ENCODE measurements around the gene MITF. TPM values are rescaled to one million over a fixed set of nuclear protein-coding genes. Genes with fewer than 3 reads are reported as not detected.

Gene MITF
- total RNA-seq, 2 experiments from 2014 or later, result not detected

GRCh38 chr3:69764121-69764741, 25.0 kb downstream of the MITF start:
- ChIA-PET POLR2A (no interaction called here), CTCF (ENCODE audit: unreplicated experiment) (no interaction called here)
- Histone ChIP-seq H3K4me1 (ENCODE audit: insufficient read depth, low read length, poor library complexity, severe bottlenecking) (no peaks in the 10 kb centered on the region), H3K4me3 (ENCODE audit: low read depth, low read length, poor library complexity, severe bottlenecking) (no peak overlapping the region), H3K9me3 (ENCODE audit: low read length) (no peaks in the 10 kb centered on the region), H4K20me1 (ENCODE audit: insufficient read depth, low read length) (no peaks in the 10 kb centered on the region), H3K9me2 (ENCODE audit: insufficient read depth, low read length) (no peaks in the 10 kb centered on the region), H2AFZ (ENCODE audit: low read length) (no peak overlapping the region), H3K36me3 (ENCODE audit: insufficient read depth, low read length) (no peaks in the 10 kb centered on the region), H3K27ac (ENCODE audit: low read depth, low read length, poor library complexity, severe bottlenecking) (no peak overlapping the region), H3K79me2 (ENCODE audit: insufficient read depth, low read depth, low read length) (no peaks in the 10 kb centered on the region), H3K4me2 (ENCODE audit: low read length) (no peak overlapping the region)
- TF ChIP-seq CTCF (conservative IDR thresholded peaks at IDR 0.05; ENCODE audit: low read length), result no peak
- no peak for TF ChIP-seq EZH2phosphoT487 (IDR thresholded peaks at IDR 0.05; ENCODE audit: borderline replicate concordance, low read depth, low read length)
- no TSS peak for BruUV-seq (replicated peaks)
- no peak for DNase-seq (ENCODE audit: low spot score)
- intact Hi-C loops (cut with micrococcal nuclease; ENCODE audit: unreplicated experiment), result no loop called here

GRCh38 chr3:69764861-69765260, 25.6 kb downstream of the MITF start:
- Histone ChIP-seq H3K4me3 (ENCODE audit: low read depth, low read length, poor library complexity, severe bottlenecking) (no peak overlapping the region), H3K9me2 (ENCODE audit: insufficient read depth, low read length) (no peaks in the 10 kb centered on the region), H2AFZ (ENCODE audit: low read length) (no peak overlapping the region), H4K20me1 (ENCODE audit: insufficient read depth, low read length) (no peaks in the 10 kb centered on the region), H3K4me1 (ENCODE audit: insufficient read depth, low read length, poor library complexity, severe bottlenecking) (no peaks in the 10 kb centered on the region), H3K4me2 (ENCODE audit: low read length) (no peak overlapping the region), H3K27ac (ENCODE audit: low read depth, low read length, poor library complexity, severe bottlenecking) (no peak overlapping the region), H3K9me3 (ENCODE audit: low read length) (no peaks in the 10 kb centered on the region), H3K79me2 (ENCODE audit: insufficient read depth, low read depth, low read length) (no peaks in the 10 kb centered on the region), H3K36me3 (ENCODE audit: insufficient read depth, low read length) (no peaks in the 10 kb centered on the region)
- no TSS peak for BruUV-seq (replicated peaks)
- TF ChIP-seq CTCF (conservative IDR thresholded peaks at IDR 0.05; ENCODE audit: low read length), result no peak
- TF ChIP-seq EZH2phosphoT487 (IDR thresholded peaks at IDR 0.05; ENCODE audit: borderline replicate concordance, low read depth, low read length), result no peak
- no peak for DNase-seq (ENCODE audit: low spot score)
- ChIA-PET POLR2A (no interaction called here), CTCF (ENCODE audit: unreplicated experiment) (no interaction called here)
- intact Hi-C loops (cut with micrococcal nuclease; ENCODE audit: unreplicated experiment), result no loop called here

GRCh38 chr3:69766638-69767037, 27.4 kb downstream of the MITF start:
- BruUV-seq (replicated peaks), result no TSS peak
- no peaks in the 10 kb centered on the region for H3K79me2 ChIP-seq (ENCODE audit: insufficient read depth, low read depth, low read length)
- no peak overlapping the region for H3K27ac ChIP-seq (ENCODE audit: low read depth, low read length, poor library complexity, severe bottlenecking)
- CTCF ChIA-PET (ENCODE audit: unreplicated experiment), result no interaction called here
- H4K20me1 ChIP-seq (ENCODE audit: insufficient read depth, low read length), result no peaks in the 10 kb centered on the region
- H3K4me1 ChIP-seq (ENCODE audit: insufficient read depth, low read length, poor library complexity, severe bottlenecking), result no peaks in the 10 kb centered on the region
- H3K4me2 ChIP-seq (ENCODE audit: low read length), result no peak overlapping the region
- H3K4me3 ChIP-seq (ENCODE audit: low read depth, low read length, poor library complexity, severe bottlenecking), result no peak overlapping the region
- no peak for TF ChIP-seq EZH2phosphoT487 (IDR thresholded peaks at IDR 0.05; ENCODE audit: borderline replicate concordance, low read depth, low read length)
- TF ChIP-seq CTCF (conservative IDR thresholded peaks at IDR 0.05; ENCODE audit: low read length), result no peak
- no peak overlapping the region for H2AFZ ChIP-seq (ENCODE audit: low read length)
- H3K36me3 ChIP-seq (ENCODE audit: insufficient read depth, low read length), result no peaks in the 10 kb centered on the region
- no peaks in the 10 kb centered on the region; the same call in 1 of the 2 replicates for H3K9me2 ChIP-seq (ENCODE audit: insufficient read depth, low read length)
- POLR2A ChIA-PET, result no interaction called here
- intact Hi-C loops (cut with micrococcal nuclease; ENCODE audit: unreplicated experiment), result no loop called here
- H3K9me3 ChIP-seq (ENCODE audit: low read length), result no peaks in the 10 kb centered on the region
- no peak for DNase-seq (ENCODE audit: low spot score)
